Hepatocyte (in vitro differentiated cells): ENCODE data around the gene NXPH1.

Experiments
- CTCF ChIP-seq: fragments of 200-600 bp; sonication (generic); IDR thresholded peaks from 2 replicates; pipeline ENCODE4 v1.5.1; 2016; ENCODE audit warnings: antibody characterized with exemption, mild to moderate bottlenecking; ENCODE audit not compliant: poor library complexity
- EZH2 ChIP-seq: fragments of 200-600 bp; sonication (generic); IDR thresholded peaks from 2 replicates; pipeline ENCODE4 v1.6.1; 2016; ENCODE audit warnings: antibody characterized with exemption, mild to moderate bottlenecking, borderline replicate concordance
- EZH2phosphoT487 ChIP-seq: fragments of 200-600 bp; sonication (generic); IDR thresholded peaks from one replicate; pipeline ENCODE4 v1.6.1; 2018; ENCODE audit warnings: antibody characterized with exemption, mild to moderate bottlenecking, low read depth, moderate library complexity; ENCODE audit not compliant: unreplicated experiment, severe bottlenecking

- TF ChIP-seq CTCF (no peak), EZH2phosphoT487 (no peak), EZH2 (no peak)
These were observed 66.9 kb downstream of the NXPH1 start for GRCh38 chr7:8500286-8500685.
